Adrenal gland (tissue), 12 donors: Measurements from ENCODE around the gene TDG. TPM values are rescaled to one million over a fixed set of nuclear protein-coding genes. Genes with fewer than 3 reads are reported as not detected.
A peak's percentile ranks its signal among the peaks of the same experiment; 100 is the strongest.

Experiments used
- DNase-seq, 7 donors: peaks; one replicate each; pipeline ENCODE4 v3.0.0-alpha.2; 2019 to 2020
- H3K27ac ChIP-seq, 5 donors: fragments of 200-600 bp; sonication (generic) in 4 of 5; 1 replicate in 3 of 5; 2 replicates in 2 of 5; pipeline versions ENCODE4 v1.5.1 to v1.8.0; 2016 to 2020; ENCODE audit warnings: mild to moderate bottlenecking in 1 of 5
- H3K27me3 ChIP-seq: fragments of 200-600 bp; 2 replicates; pipeline ENCODE4 v1.8.0; 2021
- H3K36me3 ChIP-seq, 2 donors: fragments of 200-600 bp; replicated peaks in 1 of 2; 1 replicate in 1 of 2; 2 replicates in 1 of 2; pipeline versions ENCODE4 v1.5.1 to v1.8.0; 2018 to 2022
- H3K4me1 ChIP-seq, 2 donors: fragments of 200-600 bp; replicated peaks in 1 of 2; 1 replicate in 1 of 2; 2 replicates in 1 of 2; pipeline versions ENCODE4 v1.5.1 to v1.8.0; 2018 to 2021
- H3K4me3 ChIP-seq, 4 donors: fragments of 200-600 bp; sonication (generic) in 3 of 4; one replicate each; pipeline ENCODE4 v1.5.1; 2016 to 2018
- H3K9me3 ChIP-seq, 3 donors: fragments of 200-600 bp; sonication (generic) in 1 of 3; replicated peaks in 1 of 3; 1 replicate in 2 of 3; 2 replicates in 1 of 3; pipeline versions ENCODE4 v1.5.1 to v1.8.0; 2016 to 2021
- CTCF ChIP-seq, 6 experiments: fragments of 450-650 bp in 4 of 6; fragments of 200-600 bp in 2 of 6; sonication (generic) in 1 of 6; IDR thresholded peaks; 1 replicate in 5 of 6; 2 replicates in 1 of 6; pipeline versions ENCODE4 v1.5.1 to v1.8.0; 2016 to 2021; ENCODE audit warnings: antibody characterized with exemption in 6 of 6, mild to moderate bottlenecking in 2 of 6, moderate library complexity in 1 of 6
- POLR2A ChIP-seq, 2 donors: fragments of 450-650 bp; IDR thresholded peaks; one replicate each; pipeline ENCODE4 v1.6.1; 2017; ENCODE audit warnings: antibody characterized with exemption in 2 of 2, mild to moderate bottlenecking in 2 of 2, moderate library complexity in 1 of 2
- WGBS, 4 donors: extraction: QIAGEN DNeasy Blood & Tissue Kit in 2 of 4; methylation state at CpG; one replicate each; pipeline versions ENCODE4 v1.1.5 to v1.1.7; 2013 to 2017; 5-methylcytosine and 5-hydroxymethylcytosine counted together
- intact Hi-C, 2 donors: fragments of 100-400 bp; cut with DNase I; formaldehyde crosslinking; loops; one replicate each; pipeline versions ENCODE4 v1.14.1 to v1.15.0; 2022 to 2023
- polyA plus RNA-seq, 3 donors: library from polyadenylated mRNA; stranded (reverse); fragments of 200-250 nt in 2 of 3; fragments of 350-450 nt in 1 of 3; fragmentation: Illumina TruSeq in 1 of 3; extraction: RNeasy Lipid Tissue Mini Kit (QIAGEN cat#74804) in 1 of 3; gene quantifications; one replicate each; pipeline ENCODE4 v1.2.3, GENCODE V29; 2013 to 2014
- total RNA-seq, 9 donors: library from RNA; depleted of rRNA in 4 of 9; stranded (reverse); fragments of >200 nt in 4 of 9; fragments of 120-200 nt in 1 of 9; fragmentation: NEBNext Ultra II Directional in 1 of 9; extraction: Animal tissue kit (Norgen Biotek cat#: 25700) in 1 of 9; gene quantifications; one replicate each; pipeline versions ENCODE4 v1.1.0 to v1.2.4, GENCODE V29; 2013 to 2023
- donor health status: healthy with polysubstance abuse.
- donor health status: Bipolar disorder and iron deficiency.
- donor health status: DM: yes; HTN: yes; CAD: no.
- donor health status: DM: no; HTN: no; CAD: no.
- donor health status: DM: no; HTN: no; CAD: no.
- donor health status: DM: yes; HTN: yes; CAD: no.

TDG gene
- total and polyA plus RNA-seq, 12 donors, result 3.1 to 56.2 (median 21.5) TPM

DNA sequence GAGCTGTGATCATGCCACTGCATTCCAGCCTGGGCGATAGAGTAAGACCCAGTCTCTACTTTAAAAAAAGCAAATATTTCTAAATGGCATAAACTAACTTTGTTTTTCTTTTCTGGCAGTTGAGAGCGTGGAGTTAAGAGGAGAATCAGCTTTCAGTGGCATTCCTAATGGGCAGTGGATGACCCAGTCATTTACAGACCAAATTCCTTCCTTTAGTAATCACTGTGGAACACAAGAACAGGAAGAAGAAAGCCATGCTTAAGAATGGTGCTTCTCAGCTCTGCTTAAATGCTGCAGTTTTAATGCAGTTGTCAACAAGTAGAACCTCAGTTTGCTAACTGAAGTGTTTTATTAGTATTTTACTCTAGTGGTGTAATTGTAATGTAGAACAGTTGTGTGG lies 21.2 kb downstream of the TDG start:
- intact Hi-C loops, result no loop called here
- Histone ChIP-seq H3K4me1 (no peaks in the 10 kb centered on the region), H3K9me3 (no peaks in the 10 kb centered on the region), H3K27me3 (no peaks in the 10 kb centered on the region), H3K4me3 (no peak overlapping the region), H3K27ac (no peak overlapping the region), H3K36me3 (peaks cover 0 to 50% of the 10 kb centered on the region in 2 donors)
- 72 to 98% (median 96%) methylated on average over 2 of the region's 2 CpGs for WGBS, 4 donors
- TF ChIP-seq POLR2A (IDR thresholded peaks at IDR 0.05) (no peak), CTCF (IDR thresholded peaks at IDR 0.05) (no peak)
- no peak for DNase-seq

- Histone ChIP-seq H3K9me3 (no peaks in the 10 kb centered on the region), H3K36me3 (no peaks in the 10 kb centered on the region), H3K4me3 (no peak overlapping the region), H3K27me3 (no peaks in the 10 kb centered on the region), H3K4me1 (no peaks in the 10 kb centered on the region), H3K27ac (no peak overlapping the region)
- WGBS, 4 donors, result 80 to 86% (median 84%) methylated on average over 4 of the region's 4 CpGs
- TF ChIP-seq POLR2A (IDR thresholded peaks at IDR 0.05) (no peak), CTCF (IDR thresholded peaks at IDR 0.05) (no peak)
- intact Hi-C loops, result loop anchor here in 1 of 2 donors (10.0 kb wide), 1 partner anchor 51 kb away; no protein-coding TSS in a partner anchor
- DNase-seq, result no peak
Measured at GRCh38 chr12:103994235-103994634, 28.6 kb downstream of the TDG start.

- Histone ChIP-seq H3K9me3 (no peaks in the 10 kb centered on the region), H3K36me3 (no peaks in the 10 kb centered on the region), H3K27me3 (no peaks in the 10 kb centered on the region), H3K4me1 (no peaks in the 10 kb centered on the region), H3K4me3 (no peak overlapping the region), H3K27ac (no peak overlapping the region)
- TF ChIP-seq POLR2A (IDR thresholded peaks at IDR 0.05) (no peak), CTCF (IDR thresholded peaks at IDR 0.05) (no peak)
- 89 to 100% (median 96%) methylated on average over 5 of the region's 5 CpGs for WGBS, 4 donors
- no peak for DNase-seq
- intact Hi-C loops, result loop anchor here in 1 of 2 donors (10.0 kb wide), 1 partner anchor 48 kb away; no protein-coding TSS in a partner anchor
Measured at GRCh38 chr12:103996595-103996994, 30.9 kb downstream of the TDG start.

DNA sequence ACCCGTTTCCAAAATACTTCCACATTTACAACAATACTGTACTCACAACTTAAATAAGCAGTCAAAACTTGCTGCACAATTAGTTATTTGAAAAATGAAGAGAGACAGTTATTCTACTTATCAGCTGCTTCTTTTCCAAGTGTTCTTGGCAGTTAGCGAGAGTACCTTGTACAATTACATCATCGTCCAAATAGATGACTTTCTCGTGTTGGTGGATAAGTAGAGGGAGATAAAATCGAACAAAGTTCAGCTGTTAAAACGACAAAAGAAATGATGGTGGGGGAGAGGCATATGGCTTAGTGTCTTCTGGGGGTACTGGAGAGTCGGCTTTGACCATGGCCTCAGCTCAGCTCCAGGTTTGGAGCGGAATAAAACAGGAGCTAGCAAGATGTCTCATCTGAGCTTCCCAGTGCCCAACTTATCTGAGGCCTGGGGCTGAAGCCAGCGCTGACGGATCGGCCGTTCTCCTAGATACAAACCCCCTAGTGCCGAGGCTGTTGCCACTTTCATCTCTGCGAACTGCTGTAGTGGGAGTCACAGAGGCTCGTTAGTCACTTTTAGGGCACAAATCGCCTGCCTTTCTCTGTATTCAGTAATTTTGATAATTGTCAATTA lies 31.7 kb downstream of the TDG start:
- intact Hi-C loops, result loop anchor here in 1 of 2 donors (10.0 kb wide), 1 partner anchor 47 kb away; no protein-coding TSS in a partner anchor
- Histone ChIP-seq H3K4me1 (no peaks in the 10 kb centered on the region), H3K4me3 (no peak overlapping the region), H3K27me3 (no peaks in the 10 kb centered on the region), H3K27ac (peak overlapping the region in 1 of 5 donors; percentile 3), H3K36me3 (no peaks in the 10 kb centered on the region), H3K9me3 (no peaks in the 10 kb centered on the region)
- no peak for TF ChIP-seq CTCF (IDR thresholded peaks at IDR 0.05)
- TF ChIP-seq POLR2A (IDR thresholded peaks at IDR 0.05), result no peak
- peak in 1 of 7 donors; percentile 16 for DNase-seq
- 64 to 76% (median 75%) methylated on average over 16 of the region's 16 CpGs for WGBS, 4 donors
